Measurements from ENCODE around the gene FAM131C.

GRCh38 chr1:16093611-16094010, 20.2 kb upstream of the FAM131C start:
- TF ChIP-seq KLF16 (tag by site-specific recombination; IDR thresholded peaks at IDR 0.05) (no peak), BCL11B (tag by site-specific recombination; IDR thresholded peaks at IDR 0.05; ENCODE audit: low read depth) (no peak), SP3 (tag by site-specific recombination; IDR thresholded peaks at IDR 0.05) (no peak), ZNF214 (tag by site-specific recombination; IDR thresholded peaks at IDR 0.05; ENCODE audit: borderline replicate concordance) (no peak), ZNF530 (tag by site-specific recombination; IDR thresholded peaks at IDR 0.05; ENCODE audit: low read depth) (no peak), CTCF (tag by site-specific recombination; IDR thresholded peaks at IDR 0.05) (no peak), ZNF16 (tag by site-specific recombination; IDR thresholded peaks at IDR 0.05; ENCODE audit: low read depth) (no peak), ZNF747 (tag by site-specific recombination; IDR thresholded peaks at IDR 0.05) (no peak), ZBTB21 (tag by site-specific recombination; IDR thresholded peaks at IDR 0.05) (no peak)
